Activated CD8-positive, alpha-beta memory T cell treated with anti-CD3 and anti-CD28 coated beads for 4 hours (primary cell): ENCODE measurements around the gene ANTXR2.
"Not testable (repeated sequence)": the region's sequence is repeated elsewhere in the genome, so short reads cannot be mapped to it uniquely, and the experiment has no call there.

ENCODE experiments used
- DNase-seq, 2 donors: peaks; one replicate each; pipeline ENCODE4 v3.0.0-alpha.2; 2020; ENCODE audit warnings: low read depth in 2 of 2

ANTXR2 gene

GRCh38 chr4:79991100-79991499 is 81.9 kb downstream of the ANTXR2 start:
- DNase-seq = not testable (repeated sequence)

- no peak for DNase-seq
These were observed 85.6 kb downstream of the ANTXR2 start for GRCh38 chr4:79987401-79987800.

GRCh38 chr4:79983431-79983830 is 89.6 kb downstream of the ANTXR2 start:
- no peak for DNase-seq

- DNase-seq = no peak
These were observed 90.3 kb downstream of the ANTXR2 start for GRCh38 chr4:79982601-79983322.

- DNase-seq = no peak
These were observed 92.6 kb downstream of the ANTXR2 start for GRCh38 chr4:79980448-79980847.

- no peak for DNase-seq
These were observed 93.1 kb downstream of the ANTXR2 start for GRCh38 chr4:79979785-79980437.

- DNase-seq = no peak
These were observed 95.7 kb downstream of the ANTXR2 start for GRCh38 chr4:79977131-79977840.

- DNase-seq = no peak
These were observed 108.4 kb downstream of the ANTXR2 start for GRCh38 chr4:79964400-79965211.

- no peak for DNase-seq
These were observed 109.0 kb downstream of the ANTXR2 start for GRCh38 chr4:79964020-79964399.

- DNase-seq = no peak
These were observed 113.4 kb downstream of the ANTXR2 start for GRCh38 chr4:79959652-79960051.

- no peak for DNase-seq
These were observed 114.4 kb downstream of the ANTXR2 start for GRCh38 chr4:79958466-79959264.

GRCh38 chr4:79949178-79949577 is 123.9 kb downstream of the ANTXR2 start:
- no peak for DNase-seq

GRCh38 chr4:79948739-79949138 is 124.3 kb downstream of the ANTXR2 start:
- DNase-seq = no peak

GRCh38 chr4:79948261-79948660 is 124.8 kb downstream of the ANTXR2 start:
- DNase-seq = no peak

GRCh38 chr4:79947386-79947785 is 125.6 kb downstream of the ANTXR2 start:
- no peak for DNase-seq

- DNase-seq = no peak
These were observed 137.8 kb downstream of the ANTXR2 start for GRCh38 chr4:79935274-79935673.

GRCh38 chr4:79934660-79935059 is 138.4 kb downstream of the ANTXR2 start:
- DNase-seq = no peak

GRCh38 chr4:79927931-79928330 is 145.1 kb downstream of the ANTXR2 start:
- DNase-seq = no peak

GRCh38 chr4:79923281-79923680 is 149.7 kb downstream of the ANTXR2 start:
- no peak for DNase-seq

- DNase-seq = no peak
These were observed 151.0 kb downstream of the ANTXR2 start for GRCh38 chr4:79922011-79922410.

- DNase-seq = no peak
These were observed 152.7 kb downstream of the ANTXR2 start for GRCh38 chr4:79920163-79920853.
